Tibial nerve (tissue), 3 donors: ENCODE results near the gene CFAP54.

Experiments used
- CTCF ChIP-seq, 5 experiments: fragments of 200-600 bp in 3 of 5; fragments of 450-650 bp in 2 of 5; sonication (generic) in 3 of 5; IDR thresholded peaks; one replicate each; pipeline ENCODE4 v1.5.1; 2016 to 2019; ENCODE audit warnings: antibody characterized with exemption in 5 of 5, mild to moderate bottlenecking in 3 of 5, moderate library complexity in 2 of 5
- POLR2A ChIP-seq, 2 donors: fragments of 450-650 bp; IDR thresholded peaks; one replicate each; pipeline ENCODE4 v1.6.1; 2017; ENCODE audit warnings: antibody characterized with exemption in 2 of 2, mild to moderate bottlenecking in 2 of 2, moderate library complexity in 2 of 2

- TF ChIP-seq POLR2A (IDR thresholded peaks at IDR 0.05), result no peak
- TF ChIP-seq CTCF (IDR thresholded peaks at IDR 0.05), result peak; percentile 23 to 76 (median 52)
These were observed 27.4 kb downstream of the CFAP54 start for GRCh38 chr12:96516472-96517430.
